AG10803 (cell line): ENCODE results near the gene TSHZ1.
"Not testable (repeated sequence)": the region's sequence is repeated elsewhere in the genome, so short reads cannot be mapped to it uniquely, and the experiment has no call there.

Experiments
- DNase-seq: peaks from one replicate; pipeline ENCODE4 v3.0.0; 2010; ENCODE audit warnings: low read depth
- H3K4me3 ChIP-seq: 2 replicates; pipeline ENCODE4 v1.5.1; 2011; ENCODE audit warnings: mild to moderate bottlenecking, low read length, control low read depth
- TF ChIP-seq, protein P1 (sequence below): conservative IDR thresholded peaks from 2 replicates; pipeline ENCODE4 v1.5.1; 2011; ENCODE audit warnings: mild to moderate bottlenecking, low read length, control low read depth, inconsistent platforms

Gene TSHZ1

DNA sequence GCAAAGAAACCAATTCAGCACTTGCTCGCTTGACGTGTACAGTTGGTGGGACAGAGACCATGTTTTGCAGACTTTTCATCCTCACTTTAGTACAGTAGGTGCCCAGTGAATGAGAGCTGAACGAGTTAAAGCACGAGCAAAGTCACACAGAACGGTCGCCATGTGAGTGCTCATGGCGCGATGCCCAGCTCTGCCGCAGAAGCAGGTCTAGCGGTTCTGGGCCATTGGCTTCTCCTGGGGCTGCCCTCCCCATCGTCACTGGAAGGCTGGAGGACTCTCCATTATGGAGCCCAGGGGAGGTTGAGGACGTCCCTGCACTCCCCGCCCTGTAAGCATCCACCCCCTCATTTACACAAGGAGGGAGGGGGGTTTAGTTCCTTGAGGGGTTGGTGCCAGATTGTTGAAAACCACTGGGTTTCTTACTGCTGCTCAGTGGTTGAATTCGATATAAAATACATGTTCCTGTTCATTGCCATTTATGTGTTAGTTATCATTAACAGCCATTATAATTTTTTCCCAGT, 26.6 kb upstream of the TSHZ1 start:
- H3K4me3 ChIP-seq, result no peak overlapping the region
- no peak for DNase-seq
- TF ChIP-seq, protein P1, sequence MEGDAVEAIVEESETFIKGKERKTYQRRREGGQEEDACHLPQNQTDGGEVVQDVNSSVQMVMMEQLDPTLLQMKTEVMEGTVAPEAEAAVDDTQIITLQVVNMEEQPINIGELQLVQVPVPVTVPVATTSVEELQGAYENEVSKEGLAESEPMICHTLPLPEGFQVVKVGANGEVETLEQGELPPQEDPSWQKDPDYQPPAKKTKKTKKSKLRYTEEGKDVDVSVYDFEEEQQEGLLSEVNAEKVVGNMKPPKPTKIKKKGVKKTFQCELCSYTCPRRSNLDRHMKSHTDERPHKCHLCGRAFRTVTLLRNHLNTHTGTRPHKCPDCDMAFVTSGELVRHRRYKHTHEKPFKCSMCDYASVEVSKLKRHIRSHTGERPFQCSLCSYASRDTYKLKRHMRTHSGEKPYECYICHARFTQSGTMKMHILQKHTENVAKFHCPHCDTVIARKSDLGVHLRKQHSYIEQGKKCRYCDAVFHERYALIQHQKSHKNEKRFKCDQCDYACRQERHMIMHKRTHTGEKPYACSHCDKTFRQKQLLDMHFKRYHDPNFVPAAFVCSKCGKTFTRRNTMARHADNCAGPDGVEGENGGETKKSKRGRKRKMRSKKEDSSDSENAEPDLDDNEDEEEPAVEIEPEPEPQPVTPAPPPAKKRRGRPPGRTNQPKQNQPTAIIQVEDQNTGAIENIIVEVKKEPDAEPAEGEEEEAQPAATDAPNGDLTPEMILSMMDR, result no peak

DNA sequence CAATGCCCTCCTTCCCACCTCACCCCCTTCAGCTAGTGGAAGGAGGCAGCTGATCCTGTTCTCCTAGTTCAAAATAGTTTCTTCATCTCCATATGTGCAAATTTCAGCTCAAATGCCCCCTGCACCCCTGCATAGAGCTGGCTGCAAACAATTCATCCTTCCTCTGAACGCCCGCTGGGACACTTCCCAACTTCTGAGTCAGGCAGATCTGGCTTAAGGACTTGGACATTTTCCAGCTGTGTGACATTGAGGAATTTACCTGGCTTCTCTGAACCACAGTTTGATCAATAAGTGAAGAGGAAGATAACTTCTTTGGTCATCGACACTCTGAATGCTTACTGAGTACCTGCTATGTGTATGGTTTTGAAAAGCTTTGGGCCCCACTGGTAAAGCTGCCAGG, 25.1 kb upstream of the TSHZ1 start:
- no peak overlapping the region for H3K4me3 ChIP-seq
- DNase-seq, result no peak
- TF ChIP-seq, protein P1, result no peak

DNA sequence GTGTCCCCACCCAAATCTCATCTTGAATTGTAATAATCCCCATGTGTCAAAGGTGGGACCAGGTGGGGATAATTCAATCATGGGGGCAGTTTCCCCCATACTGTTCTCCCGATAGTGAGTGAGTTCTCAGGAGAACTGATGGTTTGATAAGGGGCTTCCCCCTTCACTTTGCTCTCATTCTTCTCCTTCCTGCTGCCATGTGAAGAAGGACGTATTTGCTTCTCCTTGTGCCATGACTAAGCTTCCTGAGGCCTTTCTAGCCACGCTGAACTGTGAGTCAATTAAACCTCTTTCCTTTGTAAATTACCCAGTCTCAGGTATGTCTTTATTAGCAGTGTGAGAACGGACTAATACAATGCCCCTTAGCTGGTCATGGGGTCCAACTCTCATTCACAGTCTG, 22.9 kb upstream of the TSHZ1 start:
- H3K4me3 ChIP-seq, DNase-seq: not testable (repeated sequence)

DNA sequence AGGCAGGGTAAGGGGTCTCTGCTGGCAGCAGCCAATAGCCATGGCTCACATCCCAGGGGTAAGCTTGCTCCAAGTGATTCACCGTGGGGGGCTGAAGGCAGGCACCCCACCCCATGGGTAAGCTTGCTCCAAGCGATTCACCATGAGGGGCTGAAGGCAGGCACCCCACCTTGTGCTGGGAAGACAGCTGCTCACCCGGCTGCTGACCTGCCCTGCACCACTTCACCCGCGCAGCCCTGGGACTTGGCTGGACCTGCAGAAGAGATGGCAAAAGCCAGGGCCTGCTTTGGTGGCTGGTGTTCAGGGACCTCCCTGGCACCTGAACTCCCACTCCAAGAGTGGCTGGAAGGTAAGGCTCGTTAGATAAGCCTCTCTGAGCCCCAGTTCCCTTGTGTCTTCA, 20.9 kb upstream of the TSHZ1 start:
- no peak for DNase-seq
- TF ChIP-seq, protein P1, result no peak
- no peak overlapping the region for H3K4me3 ChIP-seq

DNA sequence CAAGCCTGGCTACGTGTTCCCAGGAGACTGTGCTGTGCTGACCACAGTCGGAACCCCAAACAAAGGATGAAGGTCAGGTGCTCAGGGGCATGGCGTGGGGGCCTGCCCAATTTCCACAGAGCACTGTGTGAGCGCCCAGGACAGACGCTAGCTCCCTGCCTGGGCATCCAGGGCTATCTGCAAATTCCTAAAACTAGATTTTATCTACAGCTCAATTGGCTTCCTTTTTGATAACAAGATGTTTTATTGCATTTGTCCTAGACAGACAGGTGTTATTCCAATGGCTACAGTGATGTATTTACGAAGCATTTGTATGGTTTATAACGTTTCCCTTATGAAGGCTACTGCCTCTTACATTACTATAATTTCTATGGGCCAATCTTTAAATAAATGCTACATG, 17.7 kb upstream of the TSHZ1 start:
- H3K4me3 ChIP-seq, result no peak overlapping the region
- TF ChIP-seq, protein P1, result no peak
- no peak for DNase-seq

DNA sequence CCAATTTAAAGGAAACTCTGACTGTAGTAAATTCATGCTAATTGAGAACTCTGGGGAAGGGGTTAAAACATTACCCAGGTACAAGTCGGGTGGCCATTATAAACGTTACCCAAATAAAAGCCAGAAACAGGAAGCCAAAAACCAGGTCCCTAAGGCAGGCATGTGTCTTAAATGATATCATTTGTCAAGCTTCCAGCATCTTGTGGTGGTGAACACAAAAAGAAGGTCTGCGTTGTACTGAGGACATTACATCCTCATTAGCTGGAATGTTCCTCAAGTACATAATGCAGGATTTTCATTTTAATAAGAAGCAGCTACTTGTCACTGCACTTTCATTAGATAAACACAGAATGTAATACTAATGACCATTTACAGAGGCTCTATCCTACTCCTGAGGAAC, 12.6 kb upstream of the TSHZ1 start:
- peak; percentile 64 for DNase-seq
- H3K4me3 ChIP-seq, result no peak overlapping the region
- TF ChIP-seq, protein P1, result no peak

DNA sequence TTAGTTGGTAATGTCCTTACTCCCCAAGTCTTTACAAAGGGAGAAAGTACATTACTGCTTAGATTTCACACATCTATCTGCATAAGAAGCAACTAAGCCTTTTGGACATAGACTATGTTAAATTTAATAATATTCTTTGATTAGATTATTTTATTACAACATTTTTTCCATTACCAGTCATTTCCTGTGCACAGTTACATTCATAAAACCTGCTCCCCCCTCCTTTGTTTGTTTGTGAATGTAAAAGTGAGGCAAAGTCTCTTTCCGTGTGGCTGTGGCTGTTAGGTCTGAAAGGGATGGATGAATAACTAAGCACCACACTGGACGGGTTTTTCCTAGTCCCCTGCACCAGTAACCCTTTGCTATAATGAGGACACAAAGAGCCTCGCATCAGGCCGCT, 11.3 kb upstream of the TSHZ1 start:
- H3K4me3 ChIP-seq, result no peak overlapping the region
- DNase-seq, result no peak
- TF ChIP-seq, protein P1, result no peak

DNA sequence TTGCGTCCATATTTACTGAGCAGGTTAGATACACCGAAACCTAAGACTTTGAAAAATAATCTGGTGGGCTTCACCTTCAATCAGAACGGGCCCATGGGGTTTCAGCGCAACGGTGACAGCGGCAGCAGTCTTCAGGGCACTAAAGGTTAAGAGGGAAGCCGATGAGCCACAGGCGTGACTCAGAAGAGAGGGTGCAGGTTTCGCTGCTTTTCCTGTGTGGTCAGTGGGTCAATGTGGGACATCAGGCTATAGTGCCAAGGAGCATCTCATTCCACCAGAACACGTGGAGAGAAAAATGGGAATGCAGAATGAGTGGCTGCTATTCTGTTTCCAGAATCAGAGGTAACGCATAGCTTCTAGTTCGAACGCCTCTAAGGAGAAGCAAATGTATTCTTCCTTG, 10.5 kb upstream of the TSHZ1 start:
- DNase-seq, result no peak
- TF ChIP-seq, protein P1, result no peak
- H3K4me3 ChIP-seq, result no peak overlapping the region
